Suprapubic skin (tissue), 4 donors: Measurements from ENCODE around the gene SUGCT.

Experiments used
- EP300 ChIP-seq: sonication (generic); formaldehyde crosslinking; IDR thresholded peaks from one replicate; pipeline ENCODE4 v1.6.1; 2017; ENCODE audit warnings: antibody characterized with exemption
- POLR2A ChIP-seq, 2 donors: fragments of 450-650 bp; IDR thresholded peaks; one replicate each; pipeline ENCODE4 v1.6.1; 2017; ENCODE audit warnings: antibody characterized with exemption in 2 of 2, mild to moderate bottlenecking in 2 of 2, moderate library complexity in 2 of 2
- POLR2AphosphoS5 ChIP-seq, 3 donors: sonication (generic); formaldehyde crosslinking; IDR thresholded peaks; one replicate each; pipeline ENCODE4 v1.6.1; 2017; ENCODE audit warnings: antibody characterized with exemption in 3 of 3
- TF ChIP-seq, protein P1 (sequence below), 2 donors: fragments of 200-600 bp in 1 of 2; fragments of 450-650 bp in 1 of 2; sonication (generic) in 1 of 2; IDR thresholded peaks; one replicate each; pipeline ENCODE4 v1.5.1; 2016 to 2019; ENCODE audit warnings: antibody characterized with exemption in 2 of 2, mild to moderate bottlenecking in 1 of 2, moderate library complexity in 1 of 2

DNA sequence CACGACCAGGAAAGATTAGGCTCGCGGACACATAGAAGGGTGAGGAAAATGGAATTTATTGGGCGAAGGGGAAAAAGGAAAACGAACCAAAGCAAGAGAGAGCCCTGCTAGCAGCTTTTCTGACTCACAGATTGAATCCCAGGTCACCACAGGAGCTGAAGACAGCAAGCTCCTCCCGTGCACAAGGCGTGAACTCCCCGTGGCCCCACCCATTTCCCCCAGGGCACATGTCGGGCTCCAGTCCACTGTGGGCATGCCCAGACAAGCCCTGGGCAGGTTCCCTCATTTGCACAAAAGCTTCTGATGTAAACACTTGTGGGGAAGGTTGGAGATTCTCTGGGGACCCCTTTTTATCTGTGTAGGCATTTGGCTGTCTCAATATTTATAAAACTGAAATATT, 582.4 kb downstream of the SUGCT start:
- TF ChIP-seq POLR2A (IDR thresholded peaks at IDR 0.05), result no peak
- no peak for TF ChIP-seq EP300
- no peak for TF ChIP-seq POLR2AphosphoS5 (IDR thresholded peaks at IDR 0.05)
- TF ChIP-seq, protein P1, sequence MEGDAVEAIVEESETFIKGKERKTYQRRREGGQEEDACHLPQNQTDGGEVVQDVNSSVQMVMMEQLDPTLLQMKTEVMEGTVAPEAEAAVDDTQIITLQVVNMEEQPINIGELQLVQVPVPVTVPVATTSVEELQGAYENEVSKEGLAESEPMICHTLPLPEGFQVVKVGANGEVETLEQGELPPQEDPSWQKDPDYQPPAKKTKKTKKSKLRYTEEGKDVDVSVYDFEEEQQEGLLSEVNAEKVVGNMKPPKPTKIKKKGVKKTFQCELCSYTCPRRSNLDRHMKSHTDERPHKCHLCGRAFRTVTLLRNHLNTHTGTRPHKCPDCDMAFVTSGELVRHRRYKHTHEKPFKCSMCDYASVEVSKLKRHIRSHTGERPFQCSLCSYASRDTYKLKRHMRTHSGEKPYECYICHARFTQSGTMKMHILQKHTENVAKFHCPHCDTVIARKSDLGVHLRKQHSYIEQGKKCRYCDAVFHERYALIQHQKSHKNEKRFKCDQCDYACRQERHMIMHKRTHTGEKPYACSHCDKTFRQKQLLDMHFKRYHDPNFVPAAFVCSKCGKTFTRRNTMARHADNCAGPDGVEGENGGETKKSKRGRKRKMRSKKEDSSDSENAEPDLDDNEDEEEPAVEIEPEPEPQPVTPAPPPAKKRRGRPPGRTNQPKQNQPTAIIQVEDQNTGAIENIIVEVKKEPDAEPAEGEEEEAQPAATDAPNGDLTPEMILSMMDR (IDR thresholded peaks at IDR 0.05), result no peak
